ENCODE data around the gene GOLGA3.
"Not testable (repeated sequence)": the region's sequence is repeated elsewhere in the genome, so short reads cannot be mapped to it uniquely, and the experiment has no call there.

The GOLGA3 gene

DNA sequence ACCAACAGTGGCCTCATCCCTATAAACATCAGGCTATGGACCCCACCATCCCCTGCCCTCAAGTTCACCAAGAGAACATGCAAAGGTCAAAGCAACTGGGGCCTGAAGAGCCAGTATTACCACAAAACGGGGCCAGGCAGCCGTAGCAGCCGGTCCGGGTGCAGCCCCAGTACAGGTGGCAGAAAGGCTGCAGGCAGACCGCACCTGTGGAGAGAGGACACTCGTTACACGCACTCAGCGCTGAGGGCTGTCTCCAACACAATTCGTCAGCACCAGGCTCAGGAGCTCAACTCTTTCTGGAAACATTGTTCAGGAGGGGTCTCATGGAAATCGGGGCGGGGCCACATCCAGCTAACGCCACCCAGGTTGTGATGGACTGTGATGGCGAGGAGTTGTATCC, 19.9 kb upstream of the GOLGA3 start:
- CTCF ChIA-PET = no interaction called here

GRCh38 chr12:132847363-132848356, 19.0 kb upstream of the GOLGA3 start:
- no peak for DNase-seq (ENCODE audit: extremely low spot score)
- TF ChIP-seq SUZ12 (IDR thresholded peaks at IDR 0.05) (no peak), LEF1 (IDR thresholded peaks at IDR 0.05; ENCODE audit: borderline replicate concordance) (no peak), TARDBP (IDR thresholded peaks at IDR 0.05) (no peak), ZNF384 (IDR thresholded peaks at IDR 0.05) (no peak)
- ChIA-PET CTCF (no interaction called here), POLR2A (interaction anchor here (0.6 kb wide), 1 partner anchor 14 kb away, joined by 3 read pairs; no protein-coding TSS in a partner anchor)

More for the DNA sequence above, 19.9 kb upstream of the GOLGA3 start:
- DNase-seq (ENCODE audit: extremely low spot score) = no peak
- POLR2A ChIA-PET = no interaction called here
- no peak for TF ChIP-seq SUZ12 (IDR thresholded peaks at IDR 0.05)
- no peak for TF ChIP-seq BHLHE40 (IDR thresholded peaks at IDR 0.05; ENCODE audit: borderline replicate concordance)
- TF ChIP-seq SP1 (IDR thresholded peaks at IDR 0.05) = no peak
- no peak for TF ChIP-seq CTBP1 (IDR thresholded peaks at IDR 0.05; ENCODE audit: borderline replicate concordance)
- TF ChIP-seq ARNT (IDR thresholded peaks at IDR 0.05) = no peak
- TF ChIP-seq NFRKB (IDR thresholded peaks at IDR 0.05) = no peak
- TF ChIP-seq L3MBTL2 (conservative IDR thresholded peaks at IDR 0.05) = no peak
- TF ChIP-seq LEF1 (IDR thresholded peaks at IDR 0.05; ENCODE audit: borderline replicate concordance) = no peak
- TF ChIP-seq ELF4 (IDR thresholded peaks at IDR 0.05) = no peak
- no peak for TF ChIP-seq TARDBP (IDR thresholded peaks at IDR 0.05)
- TF ChIP-seq FOXM1 (IDR thresholded peaks at IDR 0.05; ENCODE audit: borderline replicate concordance) = no peak
- TF ChIP-seq, protein P1, sequence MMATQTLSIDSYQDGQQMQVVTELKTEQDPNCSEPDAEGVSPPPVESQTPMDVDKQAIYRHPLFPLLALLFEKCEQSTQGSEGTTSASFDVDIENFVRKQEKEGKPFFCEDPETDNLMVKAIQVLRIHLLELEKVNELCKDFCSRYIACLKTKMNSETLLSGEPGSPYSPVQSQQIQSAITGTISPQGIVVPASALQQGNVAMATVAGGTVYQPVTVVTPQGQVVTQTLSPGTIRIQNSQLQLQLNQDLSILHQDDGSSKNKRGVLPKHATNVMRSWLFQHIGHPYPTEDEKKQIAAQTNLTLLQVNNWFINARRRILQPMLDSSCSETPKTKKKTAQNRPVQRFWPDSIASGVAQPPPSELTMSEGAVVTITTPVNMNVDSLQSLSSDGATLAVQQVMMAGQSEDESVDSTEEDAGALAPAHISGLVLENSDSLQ (IDR thresholded peaks at IDR 0.05) = no peak
- TF ChIP-seq ZNF384 (IDR thresholded peaks at IDR 0.05) = no peak

DNA sequence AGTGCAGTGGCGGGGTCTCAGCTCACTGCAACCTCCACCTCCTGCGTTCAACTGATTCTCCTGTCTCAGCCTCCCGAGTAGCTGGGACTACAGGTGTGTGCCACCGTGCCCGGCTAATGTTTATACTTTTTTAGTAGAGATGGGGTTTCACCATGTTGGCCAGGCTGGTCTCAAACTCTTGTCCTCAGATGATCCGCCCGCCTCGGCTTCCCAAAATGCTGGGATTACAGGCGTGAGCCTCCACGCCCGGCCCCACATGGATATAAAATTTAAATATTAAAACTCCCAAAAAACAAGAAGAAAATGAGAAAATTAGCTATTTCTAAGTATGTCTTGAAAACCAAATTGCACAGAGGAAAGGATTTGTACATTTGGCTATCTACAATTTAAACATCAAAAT, 16.0 kb upstream of the GOLGA3 start:
- POLR2A ChIA-PET = not testable (repeated sequence)

GRCh38 chr12:132842449-132843045, 13.9 kb upstream of the GOLGA3 start:
- ChIA-PET CTCF (no interaction called here), POLR2A (no interaction called here)
- no peak for DNase-seq (ENCODE audit: extremely low spot score)
- TF ChIP-seq CTBP1 (IDR thresholded peaks at IDR 0.05; ENCODE audit: borderline replicate concordance) = no peak
- no peak for TF ChIP-seq FOXM1 (IDR thresholded peaks at IDR 0.05; ENCODE audit: borderline replicate concordance)
- TF ChIP-seq ELF4 (IDR thresholded peaks at IDR 0.05) = no peak
- TF ChIP-seq FOXA1 (IDR thresholded peaks at IDR 0.05) = no peak
- TF ChIP-seq TARDBP (IDR thresholded peaks at IDR 0.05) = no peak
- TF ChIP-seq L3MBTL2 (conservative IDR thresholded peaks at IDR 0.05) = no peak
- TF ChIP-seq, protein P1 (IDR thresholded peaks at IDR 0.05) = no peak
- TF ChIP-seq NFRKB (IDR thresholded peaks at IDR 0.05) = no peak
- no peak for TF ChIP-seq ARNT (IDR thresholded peaks at IDR 0.05)
- TF ChIP-seq SP1 (IDR thresholded peaks at IDR 0.05) = no peak
- TF ChIP-seq FOXK2 (IDR thresholded peaks at IDR 0.05) = no peak
- no peak for TF ChIP-seq HDGF (IDR thresholded peaks at IDR 0.05; ENCODE audit: borderline replicate concordance)
- no peak for TF ChIP-seq BHLHE40 (IDR thresholded peaks at IDR 0.05; ENCODE audit: borderline replicate concordance)
- TF ChIP-seq SUZ12 (IDR thresholded peaks at IDR 0.05) = no peak
- no peak for TF ChIP-seq LEF1 (IDR thresholded peaks at IDR 0.05; ENCODE audit: borderline replicate concordance)
- no peak for TF ChIP-seq ZNF384 (IDR thresholded peaks at IDR 0.05)

More for the DNA sequence above, 16.0 kb upstream of the GOLGA3 start:
- CTCF ChIA-PET; DNase-seq (ENCODE audit: extremely low spot score): not testable (repeated sequence)

- POLR2A ChIA-PET = no interaction called here
- TF ChIP-seq CTBP1 (IDR thresholded peaks at IDR 0.05; ENCODE audit: borderline replicate concordance) (no peak), ZNF384 (IDR thresholded peaks at IDR 0.05) (no peak), ELF4 (IDR thresholded peaks at IDR 0.05) (no peak), FOXK2 (IDR thresholded peaks at IDR 0.05) (no peak), FOXM1 (IDR thresholded peaks at IDR 0.05; ENCODE audit: borderline replicate concordance) (no peak), HDGF (IDR thresholded peaks at IDR 0.05; ENCODE audit: borderline replicate concordance) (no peak), BHLHE40 (IDR thresholded peaks at IDR 0.05; ENCODE audit: borderline replicate concordance) (no peak), SUZ12 (IDR thresholded peaks at IDR 0.05) (no peak), FOXA1 (IDR thresholded peaks at IDR 0.05) (no peak), L3MBTL2 (conservative IDR thresholded peaks at IDR 0.05) (no peak), NFRKB (IDR thresholded peaks at IDR 0.05) (no peak), ARNT (IDR thresholded peaks at IDR 0.05) (no peak)
- CTCF ChIA-PET = no interaction called here
- no peak for DNase-seq (ENCODE audit: extremely low spot score)
Measured at GRCh38 chr12:132841151-132841550, 12.5 kb upstream of the GOLGA3 start.

GRCh38 chr12:132840536-132840935, 11.9 kb upstream of the GOLGA3 start:
- ChIA-PET POLR2A (no interaction called here), CTCF (no interaction called here)
- TF ChIP-seq HDGF (IDR thresholded peaks at IDR 0.05; ENCODE audit: borderline replicate concordance) (no peak), NFRKB (IDR thresholded peaks at IDR 0.05) (no peak), L3MBTL2 (conservative IDR thresholded peaks at IDR 0.05) (no peak), ZNF384 (IDR thresholded peaks at IDR 0.05) (no peak), SUZ12 (IDR thresholded peaks at IDR 0.05) (no peak), CTBP1 (IDR thresholded peaks at IDR 0.05; ENCODE audit: borderline replicate concordance) (no peak), TARDBP (IDR thresholded peaks at IDR 0.05) (no peak), ELF4 (IDR thresholded peaks at IDR 0.05) (no peak), LEF1 (IDR thresholded peaks at IDR 0.05; ENCODE audit: borderline replicate concordance) (no peak), FOXK2 (IDR thresholded peaks at IDR 0.05) (no peak), FOXM1 (IDR thresholded peaks at IDR 0.05; ENCODE audit: borderline replicate concordance) (no peak), BHLHE40 (IDR thresholded peaks at IDR 0.05; ENCODE audit: borderline replicate concordance) (no peak), FOXA1 (IDR thresholded peaks at IDR 0.05) (no peak), SP1 (IDR thresholded peaks at IDR 0.05) (no peak), ARNT (IDR thresholded peaks at IDR 0.05) (no peak)
- TF ChIP-seq, protein P1 (IDR thresholded peaks at IDR 0.05) = no peak
- no peak for DNase-seq (ENCODE audit: extremely low spot score)

Measured in HEK293T (cell line).